CD4-positive, alpha-beta memory T cell (primary cell): ENCODE measurements around the gene ZBTB46. TPM values are rescaled to one million over a fixed set of nuclear protein-coding genes. Genes with fewer than 3 reads are reported as not detected.

Source experiments
- CTCF ChIA-PET: fragments of 350-600 bp; sonication (Branson Sonifier 250); formaldehyde crosslinking; loops from one replicate; lab custom pipeline; 2021; ENCODE audit warnings: inconsistent platforms; ENCODE audit not compliant: partially characterized antibody; lab: Charles Lee
- POLR2A ChIA-PET: fragments of 350-600 bp; sonication (Branson Sonifier 250); formaldehyde crosslinking; loops from one replicate; lab custom pipeline; 2021; ENCODE audit not compliant: partially characterized antibody; lab: Charles Lee
- DNase-seq, 5 donors: peaks; one replicate each; pipeline versions ENCODE4 v3.0.0 to v3.0.0-alpha.2; 2020 to 2022; ENCODE audit warnings: mixed read lengths in 1 of 5
- H3K27ac ChIP-seq: one replicate; pipeline ENCODE4 v1.7.0; 2013; ENCODE audit warnings: low read depth, low read length
- H3K27me3 ChIP-seq: 2 replicates; pipeline ENCODE4 v1.7.0; 2013; ENCODE audit warnings: mild to moderate bottlenecking, low read length, moderate library complexity; ENCODE audit not compliant: insufficient read depth
- H3K36me3 ChIP-seq: 2 replicates; pipeline ENCODE4 v1.7.0; 2013; ENCODE audit warnings: mild to moderate bottlenecking, low read length, moderate library complexity; ENCODE audit not compliant: insufficient read depth
- H3K4me1 ChIP-seq: 2 replicates; pipeline ENCODE4 v1.7.0; 2013; ENCODE audit warnings: mild to moderate bottlenecking, low read length, moderate library complexity; ENCODE audit not compliant: insufficient read depth
- H3K4me3 ChIP-seq, 2 donors: one replicate each; pipeline ENCODE4 v1.7.0; 2013; ENCODE audit warnings: low read length in 2 of 2, mild to moderate bottlenecking in 1 of 2
- H3K9me3 ChIP-seq, 2 donors: one replicate each; pipeline ENCODE4 v1.7.0; 2013; ENCODE audit warnings: low read length in 2 of 2, control low read depth in 1 of 2; ENCODE audit not compliant: control insufficient read depth in 1 of 2
- H3K27ac Mint-ChIP-seq, 7 donors: one replicate each; pipeline ENCODE4 v1.8.0; 2020 to 2021; ENCODE audit warnings: mixed read lengths in 7 of 7, mild to moderate bottlenecking in 6 of 7, inconsistent platforms in 3 of 7, moderate library complexity in 3 of 7
- H3K27me3 Mint-ChIP-seq, 2 donors: one replicate each; pipeline ENCODE4 v1.8.0; 2020 to 2021; ENCODE audit warnings: mixed read lengths in 2 of 2
- H3K36me3 Mint-ChIP-seq, 2 donors: one replicate each; pipeline ENCODE4 v1.8.0; 2020 to 2021; ENCODE audit warnings: mixed read lengths in 2 of 2, inconsistent platforms in 1 of 2, mild to moderate bottlenecking in 1 of 2
- H3K4me1 Mint-ChIP-seq, 4 donors: one replicate each; pipeline ENCODE4 v1.8.0; 2020 to 2021; ENCODE audit warnings: mixed read lengths in 4 of 4, mild to moderate bottlenecking in 1 of 4
- H3K4me3 Mint-ChIP-seq, 8 donors: one replicate each; pipeline ENCODE4 v1.8.0; 2020 to 2021; ENCODE audit warnings: mixed read lengths in 8 of 8, mild to moderate bottlenecking in 7 of 8, moderate library complexity in 6 of 8, inconsistent platforms in 3 of 8
- H3K9me3 Mint-ChIP-seq, 8 donors: one replicate each; pipeline ENCODE4 v1.8.0; 2020 to 2021; ENCODE audit warnings: mixed read lengths in 8 of 8, mild to moderate bottlenecking in 5 of 8, inconsistent platforms in 3 of 8, moderate library complexity in 1 of 8
- intact Hi-C: fragments of 100-400 bp; cut with micrococcal nuclease; formaldehyde crosslinking; loops from one replicate; pipeline ENCODE4 v1.15.1; 2023
- polyA plus RNA-seq, 2 donors: library from polyadenylated mRNA; unstranded; fragments of 300-500 nt; fragmentation: Illumina TruSeq; gene quantifications; one replicate each; pipeline ENCODE4 v1.2.3, GENCODE V29; 2021
- total RNA-seq, 2 experiments: library from RNA; stranded (reverse); gene quantifications; one replicate each; pipeline ENCODE4 v1.2.3, GENCODE V29; 2021

The ZBTB46 gene
- total and polyA plus RNA-seq, 4 experiments from 2014 or later, result 0.09 to 0.87 (median 0.28) TPM; not detected in 1

DNA sequence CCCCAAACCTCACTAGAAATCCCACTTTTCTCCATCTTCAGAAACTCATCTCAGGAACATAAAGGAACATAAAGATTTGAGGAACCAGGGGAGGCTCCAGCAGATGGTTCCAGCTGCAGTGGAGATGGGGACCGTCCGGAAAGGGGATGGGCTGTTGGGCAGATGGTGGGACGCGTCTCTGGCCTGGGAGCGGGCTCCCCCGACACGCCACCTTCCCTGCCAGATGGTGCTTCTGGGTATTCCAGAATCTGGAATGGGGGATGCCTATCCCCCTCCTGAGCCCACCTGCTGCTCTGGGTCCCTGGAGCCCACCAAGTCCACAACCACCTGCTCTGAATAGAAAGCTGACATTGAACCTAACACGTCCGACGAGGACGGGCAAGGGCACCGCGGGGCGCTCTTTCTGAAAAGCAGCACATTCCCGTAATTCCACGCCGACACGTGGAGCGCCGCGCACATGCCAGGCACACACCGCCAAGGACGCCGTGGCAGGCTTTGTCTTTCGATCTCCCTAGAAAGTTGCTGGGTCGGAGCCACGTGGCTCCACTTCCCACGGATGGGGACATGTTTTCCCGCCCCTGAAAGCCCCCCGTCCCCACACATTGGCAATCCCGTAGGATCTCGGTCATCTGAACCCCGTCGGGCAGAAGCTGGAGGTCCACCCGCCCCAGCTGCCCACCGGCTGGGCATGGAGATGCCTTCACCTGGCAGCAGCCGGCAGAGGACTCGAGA, 64.2 kb downstream of the ZBTB46 start:
- H3K27me3 Mint-ChIP-seq, result no peaks in the 10 kb centered on the region
- H3K9me3 ChIP-seq, result no peaks in the 10 kb centered on the region

GRCh38 chr20:63765902-63766301, 65.2 kb downstream of the ZBTB46 start:
- Mint-ChIP-seq H3K27ac (no peak overlapping the region), H3K9me3 (no peaks in the 10 kb centered on the region), H3K4me1 (no peaks in the 10 kb centered on the region), H3K27me3 (no peaks in the 10 kb centered on the region), H3K36me3 (no peaks in the 10 kb centered on the region), H3K4me3 (no peak overlapping the region)
- Histone ChIP-seq H3K27ac (no peak overlapping the region), H3K27me3 (no peaks in the 10 kb centered on the region), H3K9me3 (no peaks in the 10 kb centered on the region), H3K4me3 (no peak overlapping the region), H3K36me3 (no peaks in the 10 kb centered on the region), H3K4me1 (no peaks in the 10 kb centered on the region)
- CTCF ChIA-PET, result no interaction called here
- intact Hi-C loops, result no loop called here
- POLR2A ChIA-PET, result interaction anchor here (1.1 kb wide), 2 partner anchors 17 to 57 kb away, joined by 3 to 5 read pairs; no protein-coding TSS in a partner anchor
- no peak for DNase-seq

More for the DNA sequence above, 64.2 kb downstream of the ZBTB46 start:
- POLR2A ChIA-PET, result interaction anchor here (1.1 kb wide), 1 partner anchor 58 kb away, joined by 3 read pairs; no protein-coding TSS in a partner anchor
- no peaks in the 10 kb centered on the region for H3K36me3 ChIP-seq
- Mint-ChIP-seq H3K9me3 (no peaks in the 10 kb centered on the region), H3K36me3 (no peaks in the 10 kb centered on the region), H3K4me1 (no peaks in the 10 kb centered on the region), H3K4me3 (no peak overlapping the region), H3K27ac (no peak overlapping the region)
- intact Hi-C loops, result no loop called here
- no peaks in the 10 kb centered on the region for H3K27me3 ChIP-seq
- no peak overlapping the region for H3K27ac ChIP-seq
- H3K4me1 ChIP-seq, result no peaks in the 10 kb centered on the region
- no peak overlapping the region for H3K4me3 ChIP-seq
- CTCF ChIA-PET, result interaction anchor here (0.6 kb wide), 1 partner anchor 17 kb away, joined by 3 read pairs; no protein-coding TSS in a partner anchor
- no peak for DNase-seq

GRCh38 chr20:63765082-63765873, 65.8 kb downstream of the ZBTB46 start:
- Histone ChIP-seq H3K9me3 (no peaks in the 10 kb centered on the region), H3K36me3 (no peaks in the 10 kb centered on the region), H3K4me1 (no peaks in the 10 kb centered on the region), H3K4me3 (no peak overlapping the region), H3K27me3 (no peaks in the 10 kb centered on the region), H3K27ac (no peak overlapping the region)
- no peaks in the 10 kb centered on the region for H3K4me1 Mint-ChIP-seq
- POLR2A ChIA-PET, result interaction anchor here (1.1 kb wide), 1 partner anchor 18 kb away, joined by 5 read pairs; no protein-coding TSS in a partner anchor
- no peaks in the 10 kb centered on the region for H3K36me3 Mint-ChIP-seq
- intact Hi-C loops, result no loop called here
- CTCF ChIA-PET, result interaction anchor here (3.1 kb wide), 1 partner anchor 20 kb away, joined by 10 read pairs; no protein-coding TSS in a partner anchor
- H3K27ac Mint-ChIP-seq, result no peak overlapping the region
- H3K27me3 Mint-ChIP-seq, result no peaks in the 10 kb centered on the region
- no peak overlapping the region for H3K4me3 Mint-ChIP-seq
- DNase-seq, result no peak
- no peaks in the 10 kb centered on the region for H3K9me3 Mint-ChIP-seq

DNA sequence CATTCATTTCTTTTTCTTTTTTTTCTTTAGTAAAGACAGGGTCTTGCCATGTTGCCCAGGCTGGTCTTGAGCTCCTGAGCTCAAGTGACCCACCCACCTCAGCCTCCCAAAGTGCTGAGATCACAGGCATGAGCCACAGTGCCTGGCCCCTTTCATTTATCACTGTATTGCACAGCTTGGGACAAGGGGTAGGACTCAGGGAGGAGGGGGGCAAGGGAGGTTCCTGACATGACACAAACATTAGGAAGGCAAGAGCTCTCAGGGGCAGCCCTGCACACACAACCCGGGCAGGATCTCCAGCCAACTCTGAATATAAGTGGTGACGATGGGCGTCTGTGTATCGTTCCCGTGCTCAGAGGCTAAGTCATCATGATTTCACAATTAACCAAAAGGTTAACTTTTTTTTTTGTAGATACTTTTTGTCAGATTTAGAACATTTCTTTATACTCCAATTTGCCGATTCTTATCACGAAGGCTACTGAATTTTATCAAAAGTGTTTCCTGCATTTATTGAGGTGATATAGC, 71.6 kb downstream of the ZBTB46 start:
- H3K4me3 Mint-ChIP-seq, result no peak overlapping the region
- H3K27ac Mint-ChIP-seq, result no peak overlapping the region
- Histone ChIP-seq H3K27me3 (no peaks in the 10 kb centered on the region), H3K27ac (no peak overlapping the region), H3K4me1 (peaks cover 6% of the 10 kb centered on the region), H3K4me3 (no peak overlapping the region), H3K9me3 (no peaks in the 10 kb centered on the region), H3K36me3 (no peaks in the 10 kb centered on the region)
- intact Hi-C loops, result no loop called here
- H3K9me3 Mint-ChIP-seq, result no peaks in the 10 kb centered on the region
- CTCF ChIA-PET, result interaction anchor here (1.3 to 1.5 kb wide), 2 partner anchors 9 to 22 kb away, joined by 3 to 4 read pairs; partner anchors contain the start of gene LIME1
- no peak for DNase-seq
- POLR2A ChIA-PET, result no interaction called here
- H3K27me3 Mint-ChIP-seq, result peaks cover 0 to 2% of the 10 kb centered on the region in 2 donors
- H3K36me3 Mint-ChIP-seq, result no peaks in the 10 kb centered on the region
- H3K4me1 Mint-ChIP-seq, result peaks cover 5 to 24% (median 9%) of the 10 kb centered on the region in 4 donors

GRCh38 chr20:63758152-63758551, 72.9 kb downstream of the ZBTB46 start:
- Mint-ChIP-seq H3K27me3 (peaks cover 0 to 2% of the 10 kb centered on the region in 2 donors), H3K36me3 (no peaks in the 10 kb centered on the region), H3K4me3 (no peak overlapping the region), H3K4me1 (peaks cover 5 to 32% (median 11%) of the 10 kb centered on the region in 4 donors), H3K9me3 (no peaks in the 10 kb centered on the region), H3K27ac (peak overlapping the region in 1 of 7 donors; percentile 88)
- ChIA-PET CTCF (interaction anchor here (1.1 kb wide), 1 partner anchor 25 kb away, joined by 3 read pairs; no protein-coding TSS in a partner anchor), POLR2A (no interaction called here)
- peaks cover 6% of the 10 kb centered on the region for H3K4me1 ChIP-seq
- no peaks in the 10 kb centered on the region for H3K36me3 ChIP-seq
- intact Hi-C loops, result no loop called here
- no peak overlapping the region for H3K27ac ChIP-seq
- H3K27me3 ChIP-seq, result no peaks in the 10 kb centered on the region
- DNase-seq, result no peak
- no peaks in the 10 kb centered on the region for H3K9me3 ChIP-seq
- no peak overlapping the region for H3K4me3 ChIP-seq

DNA sequence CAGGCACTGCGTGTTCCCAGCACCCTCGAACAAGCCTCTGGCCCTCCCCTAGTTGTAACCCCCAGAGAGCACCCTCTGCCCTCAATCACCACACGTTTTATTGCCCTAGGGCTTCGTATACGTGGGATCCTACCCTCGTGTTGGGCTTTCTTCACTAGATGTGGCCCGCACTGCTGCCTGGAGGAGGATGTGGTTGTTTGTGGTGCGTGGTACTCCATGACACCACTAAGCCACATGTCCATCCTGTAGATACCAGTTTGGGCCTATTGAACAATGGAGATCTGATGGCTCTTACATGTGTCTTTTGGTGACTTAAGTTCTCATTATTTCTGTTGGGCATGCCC, 74.4 kb downstream of the ZBTB46 start:
- Mint-ChIP-seq H3K36me3 (no peaks in the 10 kb centered on the region), H3K4me1 (peaks cover 5 to 32% (median 14%) of the 10 kb centered on the region in 4 donors), H3K9me3 (no peaks in the 10 kb centered on the region), H3K4me3 (peak overlapping the region in 1 of 8 donors; percentile 50), H3K27ac (peak overlapping the region in 3 of 7 donors; percentile 6 to 57 (median 20)), H3K27me3 (peaks cover 0 to 2% of the 10 kb centered on the region in 2 donors)
- Histone ChIP-seq H3K27ac (no peak overlapping the region), H3K9me3 (no peaks in the 10 kb centered on the region), H3K36me3 (no peaks in the 10 kb centered on the region), H3K4me1 (peaks cover 10% of the 10 kb centered on the region), H3K4me3 (no peak overlapping the region), H3K27me3 (no peaks in the 10 kb centered on the region)
- DNase-seq, result peak in 2 of 5 donors; percentile 25 to 52
- CTCF ChIA-PET, result interaction anchor here (0.6 kb wide), 1 partner anchor 14 kb away, joined by 3 read pairs; no protein-coding TSS in a partner anchor
- POLR2A ChIA-PET, result no interaction called here
- intact Hi-C loops, result no loop called here
